Kidney (tissue), 14 donors: ENCODE data around the gene AOPEP. TPM values are rescaled to one million over a fixed set of nuclear protein-coding genes. Genes with fewer than 3 reads are reported as not detected.

ENCODE experiments used
- DNase-seq, 5 donors: peaks; one replicate each; pipeline ENCODE4 v3.0.0-alpha.2; 2013 to 2020
- FAIRE-seq: peaks from 2 replicates; lab custom pipeline; 2012; peaks lifted over from hg19 to GRCh38; lab: Jason Lieb, UNC
- H3K27ac ChIP-seq, 2 donors: one replicate each; pipeline ENCODE4 v1.7.0; 2013; ENCODE audit warnings: low read depth in 2 of 2, low read length in 2 of 2, inconsistent platforms in 1 of 2
- H3K27me3 ChIP-seq: one replicate; pipeline ENCODE4 v1.7.1; 2013; ENCODE audit warnings: low read length, inconsistent platforms; ENCODE audit not compliant: control insufficient read depth, insufficient read depth
- H3K36me3 ChIP-seq, 3 donors: one replicate each; pipeline versions ENCODE4 v1.7.0 to v1.7.1; 2013; ENCODE audit warnings: low read length in 3 of 3, control low read depth in 1 of 3, inconsistent platforms in 1 of 3; ENCODE audit not compliant: insufficient read depth in 3 of 3, control insufficient read depth in 2 of 3
- H3K4me1 ChIP-seq, 3 donors: one replicate each; pipeline versions ENCODE4 v1.7.0 to v1.7.1; 2013; ENCODE audit warnings: low read length in 3 of 3, inconsistent platforms in 1 of 3, low read depth in 1 of 3; ENCODE audit not compliant: control insufficient read depth in 2 of 3, insufficient read depth in 2 of 3
- H3K4me3 ChIP-seq, 3 donors: one replicate each; pipeline versions ENCODE4 v1.7.0 to v1.8.1; 2013; ENCODE audit warnings: low read length in 3 of 3, control low read depth in 1 of 3, inconsistent platforms in 1 of 3
- H3K9ac ChIP-seq, 3 donors: one replicate each; pipeline versions ENCODE4 v1.7.0 to v1.7.1; 2013; ENCODE audit warnings: low read length in 3 of 3, control low read depth in 1 of 3, inconsistent platforms in 1 of 3
- H3K9me3 ChIP-seq, 3 donors: one replicate each; pipeline versions ENCODE4 v1.7.0 to v1.7.1; 2013; ENCODE audit warnings: low read length in 3 of 3, control low read depth in 1 of 3, inconsistent platforms in 1 of 3; ENCODE audit not compliant: control insufficient read depth in 2 of 3, insufficient read depth in 1 of 3
- intact Hi-C: fragments of 100-400 bp; cut with DNase I; formaldehyde crosslinking; loops from one replicate; pipeline ENCODE4 v1.11.1; 2022
- polyA plus RNA-seq: library from polyadenylated mRNA; stranded (reverse); fragments of 350-450 nt; fragmentation: Illumina TruSeq; extraction: RNeasy Lipid Tissue Mini Kit (QIAGEN cat#74804); gene quantifications from one replicate; pipeline ENCODE4 v1.2.3, GENCODE V29; 2014; ENCODE audit warnings: low read depth, low replicate concordance; ENCODE audit not compliant: insufficient read depth
- total RNA-seq: library from RNA; stranded (reverse); fragmentation: NEBNext Ultra II Directional; extraction: Animal tissue kit (Norgen Biotek cat#: 25700); gene quantifications from one replicate; pipeline ENCODE4 v1.2.1, GENCODE V29; 2021
- TF ChIP-seq, protein P1 (sequence below): IDR thresholded peaks from 3 replicates; pipeline ENCODE4 v1.5.1; 2012; ENCODE audit warnings: mild to moderate bottlenecking, moderate library complexity, borderline replicate concordance; ENCODE audit not compliant: insufficient read depth; ENCODE audit errors: extremely low read depth
- donor health status: control.
- donor health status: control.
- donor health status: control.
- donor health status: control.
- donor health status: control.
- donor health status: DM: yes; HTN: yes; CAD: no.
- donor health status: Normal renal cell carcinoma (clear cell type).

AOPEP gene
- total and polyA plus RNA-seq, 2 donors from 2014 or later: 52.2 to 119 TPM

DNA sequence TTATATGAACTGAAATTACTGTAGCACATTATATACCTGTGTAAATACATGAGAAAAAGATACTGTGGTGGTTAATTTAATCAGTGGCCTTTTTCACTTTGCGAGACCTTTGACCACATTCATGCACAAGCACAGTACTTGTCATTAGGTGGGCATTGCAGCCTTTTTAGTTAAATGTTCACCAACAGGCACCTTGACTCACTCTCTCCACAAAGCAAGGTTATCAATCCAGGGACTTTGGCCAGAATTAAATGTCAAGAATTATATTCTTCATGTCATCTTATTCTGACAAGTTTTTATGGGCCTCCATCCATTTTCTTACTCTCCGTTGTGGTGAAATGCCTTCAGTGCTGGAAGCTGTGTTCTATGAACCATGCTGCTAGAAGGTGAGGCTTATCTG is 72.2 kb downstream of the AOPEP start:
- peaks cover 0 to 14% (median 7%) of the 10 kb centered on the region in 3 donors for H3K4me1 ChIP-seq
- DNase-seq (no peak), FAIRE-seq (no peak)
- H3K27ac ChIP-seq: no peak overlapping the region
- no peak overlapping the region for H3K4me3 ChIP-seq
- peaks cover 0 to 7% (median 2%) of the 10 kb centered on the region in 3 donors for H3K36me3 ChIP-seq
- intact Hi-C loops: no loop called here
- TF ChIP-seq, protein P1, sequence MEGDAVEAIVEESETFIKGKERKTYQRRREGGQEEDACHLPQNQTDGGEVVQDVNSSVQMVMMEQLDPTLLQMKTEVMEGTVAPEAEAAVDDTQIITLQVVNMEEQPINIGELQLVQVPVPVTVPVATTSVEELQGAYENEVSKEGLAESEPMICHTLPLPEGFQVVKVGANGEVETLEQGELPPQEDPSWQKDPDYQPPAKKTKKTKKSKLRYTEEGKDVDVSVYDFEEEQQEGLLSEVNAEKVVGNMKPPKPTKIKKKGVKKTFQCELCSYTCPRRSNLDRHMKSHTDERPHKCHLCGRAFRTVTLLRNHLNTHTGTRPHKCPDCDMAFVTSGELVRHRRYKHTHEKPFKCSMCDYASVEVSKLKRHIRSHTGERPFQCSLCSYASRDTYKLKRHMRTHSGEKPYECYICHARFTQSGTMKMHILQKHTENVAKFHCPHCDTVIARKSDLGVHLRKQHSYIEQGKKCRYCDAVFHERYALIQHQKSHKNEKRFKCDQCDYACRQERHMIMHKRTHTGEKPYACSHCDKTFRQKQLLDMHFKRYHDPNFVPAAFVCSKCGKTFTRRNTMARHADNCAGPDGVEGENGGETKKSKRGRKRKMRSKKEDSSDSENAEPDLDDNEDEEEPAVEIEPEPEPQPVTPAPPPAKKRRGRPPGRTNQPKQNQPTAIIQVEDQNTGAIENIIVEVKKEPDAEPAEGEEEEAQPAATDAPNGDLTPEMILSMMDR: no peak
- H3K27me3 ChIP-seq: no peaks in the 10 kb centered on the region
- H3K9ac ChIP-seq: no peak overlapping the region
- no peaks in the 10 kb centered on the region for H3K9me3 ChIP-seq

DNA sequence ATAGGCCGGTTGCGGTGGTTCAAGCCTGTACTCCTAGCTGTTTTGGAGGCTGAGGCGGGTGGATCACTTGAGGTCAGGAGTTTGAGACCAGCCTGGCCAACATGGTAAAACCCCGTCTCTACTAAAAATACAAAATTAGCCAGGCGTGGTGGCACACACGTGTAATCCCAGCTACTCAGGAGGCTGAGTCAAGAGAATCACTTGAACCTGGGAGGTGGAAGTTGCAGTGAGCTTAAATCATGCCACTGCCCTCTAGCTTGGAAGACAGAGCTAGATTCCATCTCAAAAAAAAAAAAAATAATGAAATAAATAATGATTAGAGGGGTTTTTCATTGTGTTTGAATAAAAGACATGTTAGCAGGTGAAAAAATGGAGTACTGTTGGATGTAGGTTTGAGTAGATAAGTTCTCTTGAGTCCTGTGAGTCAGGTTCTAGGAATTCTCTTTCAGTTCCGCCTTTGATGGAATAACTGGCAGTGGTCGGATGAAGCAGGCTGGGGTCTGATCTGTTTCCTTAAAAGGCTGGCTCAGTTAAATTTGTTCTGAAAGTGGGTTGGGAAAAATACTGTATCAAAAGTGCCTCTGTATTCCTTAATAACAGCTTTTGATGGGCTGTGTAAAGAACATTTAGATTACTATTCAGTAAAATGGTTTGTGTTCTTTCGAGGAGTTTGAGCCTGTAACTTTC is 73.2 kb downstream of the AOPEP start:
- Histone ChIP-seq H3K27me3 (no peaks in the 10 kb centered on the region), H3K36me3 (peaks cover 0 to 7% (median 2%) of the 10 kb centered on the region in 3 donors), H3K9me3 (no peaks in the 10 kb centered on the region), H3K4me3 (no peak overlapping the region), H3K4me1 (peaks cover 0 to 14% (median 7%) of the 10 kb centered on the region in 3 donors), H3K9ac (no peak overlapping the region), H3K27ac (peak overlapping the region; percentile 23 to 40)
- DNase-seq (no peak), FAIRE-seq (no peak)
- TF ChIP-seq, protein P1: no peak
- intact Hi-C loops: no loop called here

DNA sequence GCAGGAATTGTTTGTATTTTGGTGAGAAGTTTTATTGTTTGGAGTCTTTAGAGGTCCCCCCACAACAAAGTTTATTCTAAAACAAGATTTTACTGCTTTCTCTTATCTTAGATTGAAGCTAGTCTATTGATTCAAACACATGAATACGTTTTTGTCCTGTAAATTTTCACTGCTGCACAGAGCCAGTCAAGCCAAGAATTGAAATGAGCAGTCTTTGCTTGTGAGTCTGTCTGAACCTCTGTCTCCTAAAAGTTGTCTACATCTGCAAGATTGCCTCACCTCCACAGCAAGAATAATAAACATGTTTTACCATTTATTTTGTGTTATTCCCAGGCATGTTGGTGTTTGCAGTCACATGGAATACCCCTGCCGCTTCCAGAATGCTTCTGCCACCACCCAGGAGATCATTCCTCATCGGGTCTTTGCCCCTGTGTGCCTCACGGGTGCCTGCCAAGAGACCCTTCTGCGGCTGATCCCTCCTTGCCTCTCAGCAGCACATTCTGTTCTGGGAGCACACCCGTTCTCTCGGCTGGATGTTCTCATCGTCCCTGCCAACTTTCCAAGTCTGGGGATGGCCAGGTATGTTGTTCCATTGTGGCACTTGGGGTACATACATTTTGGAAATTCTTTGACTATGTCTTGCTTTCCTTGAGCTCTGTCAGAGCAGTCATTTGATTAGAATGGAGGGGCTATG is 74.1 kb downstream of the AOPEP start:
- intact Hi-C loops: no loop called here
- Histone ChIP-seq H3K9me3 (no peaks in the 10 kb centered on the region), H3K4me1 (peaks cover 4 to 21% (median 7%) of the 10 kb centered on the region in 3 donors), H3K9ac (no peak overlapping the region), H3K4me3 (no peak overlapping the region), H3K27ac (peak overlapping the region; percentile 23 to 40), H3K27me3 (no peaks in the 10 kb centered on the region), H3K36me3 (peaks cover 0 to 7% (median 2%) of the 10 kb centered on the region in 3 donors)
- TF ChIP-seq, protein P1: no peak
- DNase-seq: no peak
- FAIRE-seq: no peak
